Fibroblast of peridontal ligament (primary cell): ENCODE measurements around the gene SVIL.
"Not testable (repeated sequence)": the region's sequence is repeated elsewhere in the genome, so short reads cannot be mapped to it uniquely, and the experiment has no call there.

ENCODE experiments used
- DNase-seq: peaks from one replicate; pipeline ENCODE4 v3.0.0-alpha.2; 2010; ENCODE audit errors: extremely low read depth

Gene SVIL

DNA sequence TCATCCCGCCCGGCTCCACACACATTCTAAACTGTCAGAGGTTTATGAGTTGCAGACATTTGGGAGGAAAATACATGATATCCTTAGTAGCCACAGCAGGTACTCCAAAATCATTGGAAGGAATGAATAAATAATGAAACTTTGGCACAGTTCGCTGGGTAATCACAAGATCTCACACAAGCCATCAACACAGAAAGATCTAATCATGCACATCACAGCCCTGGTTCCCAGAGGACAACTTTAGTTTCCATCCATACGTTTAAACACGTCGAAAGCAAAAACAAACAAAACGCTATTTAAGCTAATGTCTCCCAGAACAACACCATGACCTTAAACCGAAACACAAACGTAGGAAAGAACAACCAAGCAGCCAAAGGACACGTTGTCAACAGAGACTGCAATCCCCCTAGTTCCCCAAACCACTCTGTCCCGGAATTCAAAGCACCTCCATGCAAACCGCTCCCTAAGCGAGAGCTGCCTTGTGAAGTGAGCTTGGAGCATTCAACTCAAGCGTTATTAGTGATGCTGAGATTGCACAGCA is 12.3 kb downstream of the SVIL start:
- DNase-seq: no peak

DNA sequence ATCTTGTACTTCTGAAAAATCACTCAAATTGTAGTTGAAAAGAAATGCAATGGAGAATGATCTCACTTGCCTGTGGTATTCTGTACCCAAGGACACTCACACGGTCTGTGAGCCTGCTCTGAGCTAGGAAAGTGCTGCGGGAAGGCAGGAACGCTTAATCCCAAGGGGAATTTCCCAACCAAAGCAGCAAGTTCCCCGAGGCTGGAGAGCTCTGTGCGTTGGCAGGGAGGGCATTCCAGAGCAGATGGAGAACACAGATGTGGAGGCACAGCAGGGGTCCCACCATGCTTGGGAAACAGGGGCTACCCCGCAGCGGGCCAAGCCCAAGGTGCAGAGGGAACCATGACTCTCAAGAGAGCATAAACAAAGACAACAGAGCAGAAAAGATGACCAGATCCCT is 13.6 kb downstream of the SVIL start:
- peak; percentile 83 for DNase-seq

DNA sequence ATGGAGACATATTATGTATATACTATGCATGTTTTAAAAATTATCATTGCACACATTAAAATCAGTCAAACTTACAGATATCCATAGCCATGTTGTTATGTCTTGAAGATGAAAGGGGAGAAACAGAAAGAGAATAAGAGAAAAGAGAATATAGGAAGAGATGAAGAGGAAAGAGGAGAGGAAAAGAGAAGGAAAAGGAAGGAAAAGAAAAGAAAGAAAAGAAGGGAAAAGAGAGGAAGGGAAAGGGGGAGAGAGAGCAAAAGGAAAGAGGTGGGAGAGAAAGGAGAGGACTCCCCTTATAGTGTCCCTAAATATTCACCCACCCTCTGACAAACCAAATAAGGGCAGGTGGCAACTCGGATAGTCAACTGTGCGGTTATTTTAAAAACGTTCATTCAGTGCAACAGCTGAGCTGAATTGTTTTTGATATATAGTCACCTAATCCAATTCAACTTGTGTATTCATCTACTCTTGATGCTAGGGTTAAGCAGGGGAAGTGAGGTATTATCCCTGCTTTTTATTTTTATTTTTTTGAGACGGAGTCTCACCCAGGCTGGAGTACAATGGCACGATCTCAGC is 14.6 kb downstream of the SVIL start:
- no peak for DNase-seq

DNA sequence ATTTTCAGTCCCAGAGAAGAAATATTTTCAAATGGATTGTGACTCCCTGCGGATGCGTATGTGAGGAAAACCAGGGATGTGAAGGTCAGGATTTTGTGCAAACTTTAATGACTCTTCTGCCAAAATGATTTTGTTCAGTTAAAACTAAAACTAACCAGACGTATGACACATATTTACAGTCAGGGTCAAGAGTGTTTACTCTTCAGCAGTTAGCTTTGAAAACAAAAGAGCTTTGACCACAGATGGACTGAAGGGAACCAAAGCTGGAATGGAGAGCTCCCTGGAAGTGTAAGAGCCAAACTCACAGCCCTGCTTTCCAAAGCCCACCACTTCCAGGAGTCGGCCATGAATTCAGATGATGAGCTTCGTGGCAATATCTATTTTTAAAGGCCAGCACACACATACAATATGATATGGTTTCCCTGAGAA is 15.5 kb downstream of the SVIL start:
- peak; percentile 79 for DNase-seq

DNA sequence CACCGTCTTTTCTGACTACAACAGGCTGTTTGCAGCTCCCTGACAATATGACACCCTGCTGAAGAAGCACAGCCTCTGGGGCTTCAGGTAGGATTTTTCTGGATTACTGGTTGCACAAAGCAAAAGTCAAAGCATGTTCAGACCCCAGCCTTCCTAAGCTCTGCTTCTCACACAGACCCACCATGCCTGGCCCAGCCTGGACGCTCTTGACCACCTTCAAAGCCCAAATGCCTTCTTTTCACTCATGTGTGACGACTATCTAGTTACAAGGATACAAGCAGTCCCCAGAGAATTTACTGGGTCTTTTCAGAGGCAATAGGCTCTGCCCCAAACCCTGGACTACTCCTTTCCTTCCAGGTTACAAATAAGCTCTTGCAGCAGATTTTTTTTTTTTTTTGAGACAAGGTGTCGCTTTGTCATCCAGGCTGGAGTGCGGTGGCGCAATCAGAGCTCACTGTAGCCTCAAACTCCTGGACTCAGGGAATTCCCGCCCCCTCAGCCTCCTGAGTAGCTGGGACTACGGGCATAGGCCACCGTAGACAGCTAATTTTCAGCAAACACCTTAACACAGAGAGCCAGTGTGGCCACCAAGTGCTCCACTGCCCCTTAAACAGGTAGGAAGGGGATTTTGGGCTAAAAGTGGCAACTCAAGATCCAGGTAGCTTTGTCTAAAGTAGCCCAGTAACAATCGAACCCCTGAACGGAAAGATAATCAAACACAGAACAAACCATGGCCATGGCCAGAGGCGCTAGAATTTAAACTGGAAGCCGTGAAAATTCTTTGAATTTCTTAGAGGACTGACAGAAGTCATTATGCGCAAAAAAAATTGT is 16.2 kb downstream of the SVIL start:
- no peak for DNase-seq

DNA sequence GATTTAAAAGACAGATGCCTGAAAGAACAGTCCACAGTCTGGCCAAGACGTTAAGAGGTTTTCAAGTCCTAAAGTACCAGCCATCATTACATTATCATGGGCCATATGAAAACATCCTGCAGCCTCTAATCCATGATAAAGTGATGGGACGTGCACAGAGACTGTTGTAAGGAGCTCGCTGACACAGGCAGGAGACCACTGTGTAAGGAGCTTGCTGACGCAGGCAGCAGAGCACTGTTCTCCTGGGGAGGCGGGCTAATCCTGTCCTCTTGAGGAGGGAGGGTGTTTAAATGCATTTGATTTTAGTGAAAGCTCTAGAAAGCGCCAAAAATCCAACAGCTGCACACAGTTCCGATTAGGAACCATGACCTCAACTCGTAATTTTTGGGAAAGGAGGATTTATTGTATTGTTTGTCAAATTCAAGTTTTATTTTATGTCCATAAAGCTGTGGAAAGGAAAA is 16.9 kb downstream of the SVIL start:
- DNase-seq: no peak

DNA sequence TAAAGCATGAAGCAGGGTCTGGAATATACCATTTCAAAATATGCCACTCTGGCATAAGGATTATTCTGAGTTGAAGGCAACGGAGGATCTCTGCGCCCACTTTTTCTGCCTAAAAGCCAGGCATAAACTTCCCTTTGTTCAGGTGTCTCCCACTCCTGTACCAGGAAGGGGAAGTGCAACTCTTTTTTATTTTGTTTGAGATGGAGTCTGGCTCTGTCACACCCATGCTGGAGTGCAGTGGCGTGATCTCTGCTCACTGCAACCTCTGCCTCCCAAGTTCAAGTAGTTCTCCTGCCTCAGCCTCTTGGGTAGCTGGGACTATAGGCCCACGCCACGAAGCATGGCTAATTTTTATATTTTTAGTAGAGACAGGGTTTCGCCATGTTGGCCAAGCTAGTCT is 18.2 kb downstream of the SVIL start:
- no peak for DNase-seq

DNA sequence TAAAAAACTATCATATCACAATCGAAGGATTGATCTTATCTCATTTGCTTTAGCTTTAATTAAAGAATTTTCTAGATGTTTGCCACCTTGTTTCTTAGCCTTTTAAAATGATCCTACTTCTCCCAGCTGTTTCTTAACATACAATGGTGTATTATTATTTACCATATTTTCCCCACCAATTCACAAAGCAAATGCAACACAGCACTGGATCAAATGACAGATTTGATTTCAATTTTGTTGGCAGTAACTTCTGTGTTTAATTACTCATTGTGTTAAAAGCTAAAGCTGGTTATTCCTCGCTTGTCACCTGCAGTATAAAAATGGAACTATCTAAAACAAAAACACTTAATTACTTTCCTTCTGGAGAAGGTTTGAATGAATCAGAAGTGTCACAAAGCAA is 19.6 kb downstream of the SVIL start:
- no peak for DNase-seq

DNA sequence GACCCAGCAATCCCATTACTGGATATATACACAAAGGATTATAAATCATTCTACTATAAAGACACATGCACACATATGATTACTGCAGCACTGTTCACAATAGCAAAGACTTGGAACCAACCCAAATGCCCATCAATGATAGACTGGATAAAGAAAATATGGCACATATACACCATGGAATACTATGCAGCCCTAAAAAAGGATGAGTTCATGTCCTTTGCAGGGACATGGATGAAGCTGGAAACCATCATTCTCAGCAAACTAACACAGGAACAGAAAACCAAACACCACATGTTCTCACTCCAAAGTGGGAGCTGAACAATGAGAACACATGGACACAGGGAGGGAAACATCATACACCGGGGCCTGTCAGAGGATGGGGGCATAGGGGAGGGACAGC is 20.5 kb downstream of the SVIL start:
- DNase-seq: not testable (repeated sequence)

DNA sequence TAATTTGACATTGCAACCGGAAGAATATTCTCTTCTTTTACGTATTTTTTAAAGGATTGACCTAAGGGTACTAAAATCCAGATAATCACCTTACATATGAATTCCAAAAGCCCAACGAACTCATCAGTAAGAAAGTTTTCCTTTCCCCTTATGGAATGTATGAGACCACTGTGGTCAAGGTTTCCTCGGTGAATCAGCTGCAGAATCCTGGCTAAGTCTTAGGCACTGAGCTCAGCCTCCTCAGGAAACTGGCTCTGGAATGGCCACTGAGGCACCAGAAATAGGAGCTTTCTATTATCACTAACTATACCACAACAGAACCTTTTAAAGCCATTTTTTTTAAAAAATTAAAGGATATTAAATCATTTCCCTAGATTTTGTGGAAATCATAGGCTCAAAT is 21.0 kb downstream of the SVIL start:
- DNase-seq: no peak

DNA sequence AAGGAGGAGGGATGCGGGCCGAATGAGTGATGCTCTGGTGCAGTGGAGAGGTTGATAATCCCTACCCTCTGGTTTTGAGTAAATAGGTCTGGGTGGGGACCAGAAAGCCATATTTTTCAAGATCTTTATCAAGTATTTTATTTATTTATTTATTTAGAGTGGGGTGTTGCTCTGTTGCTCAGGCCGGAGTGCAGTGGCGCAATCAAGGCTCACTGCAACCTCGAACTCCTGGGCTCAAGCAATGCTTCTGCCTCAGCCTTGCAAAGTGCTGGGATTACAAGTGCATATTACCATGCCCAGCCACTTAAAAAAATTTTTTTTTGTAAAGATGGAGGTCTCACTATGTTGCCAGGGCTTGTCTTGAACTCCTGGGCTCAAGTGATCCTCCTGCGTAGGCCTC is 21.6 kb downstream of the SVIL start:
- DNase-seq: no peak

DNA sequence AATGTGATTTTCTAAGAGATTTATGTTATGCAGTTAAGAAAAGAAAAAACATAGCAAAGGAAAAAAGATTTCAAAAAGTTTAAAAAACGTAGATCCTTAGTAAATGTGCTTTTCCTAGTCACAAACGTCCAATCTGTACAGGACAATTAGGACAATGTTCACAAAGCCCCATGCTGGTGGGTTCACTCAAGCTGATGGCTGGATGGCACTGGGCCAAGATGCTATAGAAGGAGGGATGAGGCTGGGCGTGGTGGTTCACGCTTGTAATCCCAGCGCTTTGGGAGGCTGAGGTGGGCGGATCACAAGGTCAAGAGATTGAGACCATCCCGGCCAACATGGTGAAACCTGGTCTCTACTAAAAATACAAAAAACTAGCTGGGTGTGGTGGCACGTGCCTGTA is 22.1 kb downstream of the SVIL start:
- no peak for DNase-seq

DNA sequence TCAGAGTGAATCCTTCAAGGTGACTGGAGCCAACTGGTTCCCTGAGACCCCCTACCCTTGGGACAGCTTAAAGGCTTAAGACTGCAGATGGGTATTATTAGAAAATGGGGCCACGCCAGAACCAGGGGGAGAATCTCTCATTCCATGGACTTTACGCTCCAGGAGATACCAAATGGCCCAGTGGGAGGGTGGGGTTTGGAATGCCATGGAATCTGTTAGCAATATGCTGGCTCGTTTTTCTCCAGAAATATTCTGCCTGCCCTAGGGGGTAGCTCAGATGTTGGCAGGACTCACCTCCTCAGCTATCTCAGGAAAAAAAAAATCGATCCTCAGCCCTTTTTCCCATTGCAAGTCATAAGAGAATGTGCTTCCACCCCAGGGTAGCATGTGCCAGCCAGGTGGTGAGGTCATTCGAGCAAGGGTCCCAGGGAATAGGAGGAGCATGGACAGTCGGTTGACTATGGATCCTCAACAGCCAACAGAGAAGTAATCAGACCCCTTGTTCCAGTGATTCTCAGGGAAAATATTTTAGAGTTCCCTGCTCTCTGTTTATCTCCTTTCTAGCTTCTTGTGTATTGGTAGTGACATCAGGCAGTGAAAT is 22.9 kb downstream of the SVIL start:
- DNase-seq: no peak

DNA sequence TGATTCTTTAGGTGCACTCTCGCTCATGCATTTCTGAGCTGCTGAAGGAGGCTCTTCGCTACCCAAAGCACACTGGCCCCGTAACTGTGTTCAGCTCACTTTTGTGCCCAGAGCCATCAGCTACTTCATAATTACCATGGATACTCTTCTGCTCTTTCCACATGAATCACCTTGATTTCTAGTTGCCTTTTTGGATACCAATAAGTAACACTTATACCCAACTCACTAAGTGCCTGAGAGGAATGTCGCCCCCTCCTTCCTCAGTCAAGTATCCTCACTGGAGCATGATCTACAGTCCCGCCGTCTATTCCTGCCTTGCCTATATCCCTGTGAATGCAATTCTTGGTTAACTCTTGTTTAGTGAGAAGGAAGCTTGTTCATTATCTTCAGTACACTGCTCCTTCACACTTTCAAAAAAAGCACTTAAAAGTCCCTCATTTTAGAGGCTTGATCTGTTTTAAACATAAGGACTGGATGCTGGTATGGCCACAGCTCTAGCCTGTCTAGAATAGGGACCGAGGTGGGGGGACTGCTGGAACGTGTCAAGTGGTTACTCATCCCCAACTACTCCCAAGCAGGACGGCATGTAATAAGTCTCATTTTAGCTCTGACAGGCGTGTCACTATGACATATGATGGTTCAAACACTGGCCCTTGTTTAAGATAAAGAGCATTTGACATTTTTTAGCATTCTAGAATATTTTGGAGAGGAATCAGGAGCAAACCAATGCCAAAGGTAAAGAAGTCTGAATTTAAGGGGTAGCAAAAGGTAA is 23.7 kb downstream of the SVIL start:
- DNase-seq: no peak

DNA sequence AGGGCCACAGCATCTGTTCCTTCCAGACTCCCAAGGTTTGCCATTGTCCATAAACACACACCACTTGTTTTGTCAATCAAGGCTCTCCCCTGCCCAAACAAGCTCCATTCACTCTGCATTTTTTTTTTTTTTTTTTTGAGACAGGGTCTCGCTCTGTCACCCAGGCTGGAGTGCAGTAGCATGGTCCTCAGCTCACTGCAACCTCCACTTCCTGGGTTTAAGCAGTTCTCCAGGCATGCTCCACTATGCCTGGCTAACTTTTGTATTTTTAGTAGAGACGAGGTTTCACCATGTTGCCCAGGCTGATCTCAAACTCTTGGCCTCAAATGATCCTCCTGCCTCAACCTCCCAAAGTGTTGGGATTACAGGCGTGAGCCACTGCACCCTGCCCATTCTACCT is 24.4 kb downstream of the SVIL start:
- DNase-seq: not testable (repeated sequence)

DNA sequence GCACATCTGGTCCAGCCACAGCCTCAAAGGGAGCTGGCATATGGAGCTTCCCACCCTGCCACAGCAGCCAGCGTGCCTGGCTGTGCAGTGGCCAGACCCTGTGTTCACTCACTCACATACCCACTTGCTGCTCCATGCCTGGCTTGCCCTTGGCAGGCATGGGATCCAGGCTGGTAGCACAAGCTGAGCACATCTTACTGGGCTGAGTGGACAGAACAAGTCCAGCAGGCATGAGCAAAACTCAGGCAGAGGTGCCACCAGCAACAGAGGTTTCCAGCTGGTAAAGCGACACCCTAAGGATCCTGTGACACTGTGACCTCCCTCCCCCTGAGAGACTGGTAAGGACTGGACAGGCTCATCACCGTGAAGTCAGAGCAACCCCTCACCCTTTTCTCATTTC is 25.1 kb downstream of the SVIL start:
- no peak for DNase-seq

DNA sequence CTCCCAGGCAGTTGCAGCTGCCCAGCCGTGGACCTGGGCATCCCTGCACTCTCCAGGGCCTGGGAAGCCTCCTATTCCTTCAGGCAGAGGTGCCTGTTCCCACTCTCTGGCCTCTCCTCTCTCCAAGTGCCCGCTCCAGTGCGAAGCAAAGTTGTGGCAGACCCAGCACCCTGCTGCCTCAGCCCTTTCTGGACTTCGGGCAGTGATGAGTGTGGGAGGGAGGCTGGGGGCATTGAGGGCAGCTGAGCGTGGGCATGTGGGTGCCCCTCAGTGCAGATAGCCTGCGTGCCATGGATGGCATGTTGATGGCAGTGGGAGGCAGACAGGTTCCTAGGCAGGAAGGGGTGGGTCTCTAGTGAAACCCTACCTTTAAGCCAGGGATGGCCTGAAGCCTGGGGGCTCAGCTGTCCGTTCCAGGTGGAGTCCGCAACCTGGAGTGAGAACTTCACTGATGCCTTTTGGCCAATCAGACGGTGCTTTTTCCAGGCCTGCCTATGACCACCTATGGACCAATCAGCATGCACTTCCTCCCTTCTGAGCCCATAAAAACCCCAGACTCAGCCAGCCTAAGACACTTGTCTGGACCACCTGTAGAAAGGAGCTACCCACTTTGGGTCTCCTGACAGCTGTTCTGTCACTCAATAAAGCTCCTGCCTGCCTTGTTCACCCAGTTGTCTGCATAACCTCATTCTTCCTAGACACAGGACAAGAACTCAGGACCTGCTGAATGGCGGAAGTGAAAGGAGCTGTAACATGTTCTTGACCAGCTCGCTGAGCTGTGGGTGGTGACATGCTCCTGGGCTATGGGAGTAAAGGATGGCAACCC is 26.1 kb downstream of the SVIL start:
- no peak for DNase-seq

DNA sequence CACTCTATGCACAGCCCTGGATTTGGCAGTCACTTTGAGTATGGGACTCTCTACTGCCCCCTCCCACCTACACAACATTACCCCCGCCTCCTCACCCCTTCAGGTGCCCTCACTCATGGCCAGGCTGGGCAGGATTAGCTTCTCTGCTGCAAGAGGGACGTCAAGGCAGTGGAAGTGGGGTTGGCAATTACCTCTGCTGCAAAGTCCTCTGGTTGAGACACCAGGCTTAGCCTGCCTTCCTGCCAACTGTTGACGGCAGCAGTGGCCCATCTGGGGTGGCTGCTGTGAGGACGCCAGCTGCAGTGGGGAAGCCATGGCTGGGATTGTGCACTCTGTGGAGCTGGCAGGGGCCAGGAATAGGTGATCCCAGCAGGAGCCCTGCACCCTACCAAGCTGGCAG is 26.7 kb downstream of the SVIL start:
- DNase-seq: no peak

DNA sequence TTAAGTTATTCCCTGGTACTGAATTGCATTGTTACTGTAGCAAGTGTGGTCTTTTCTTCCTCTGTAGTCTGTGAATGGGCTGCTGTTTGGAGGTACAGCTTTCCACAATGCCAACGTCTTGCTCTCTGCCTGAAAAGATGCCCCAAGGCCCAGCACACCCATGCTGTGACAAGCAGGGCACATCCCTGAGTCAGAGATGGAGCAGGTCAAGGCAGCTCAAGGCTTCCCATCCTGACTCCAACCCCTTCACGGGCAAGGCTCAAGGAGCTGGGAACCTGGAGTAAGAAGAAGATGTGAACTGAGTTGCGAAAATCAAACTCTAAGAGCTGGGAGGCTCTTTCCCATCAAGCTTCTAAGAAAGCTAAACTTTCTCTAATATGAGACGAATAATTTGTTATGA is 27.2 kb downstream of the SVIL start:
- DNase-seq: no peak

DNA sequence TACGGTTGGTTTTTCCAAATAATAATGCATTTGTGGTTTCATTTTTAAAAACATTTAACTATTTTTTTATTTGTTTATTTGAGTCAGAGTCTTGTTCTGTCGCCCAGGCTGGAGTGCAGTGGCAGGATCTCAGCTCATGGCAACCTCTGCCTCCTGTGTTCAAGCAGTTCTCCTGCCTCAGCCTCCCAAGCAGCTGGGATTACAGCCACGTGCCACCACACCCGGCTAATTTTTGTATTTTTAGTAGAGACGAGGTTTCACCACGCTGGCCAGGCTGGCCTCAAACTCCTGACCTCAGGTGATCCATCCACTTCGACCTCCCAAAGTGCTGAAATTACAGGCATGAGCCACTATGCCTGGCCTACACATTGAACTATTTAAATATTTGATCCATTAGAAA is 28.1 kb downstream of the SVIL start:
- not testable (repeated sequence) for DNase-seq

DNA sequence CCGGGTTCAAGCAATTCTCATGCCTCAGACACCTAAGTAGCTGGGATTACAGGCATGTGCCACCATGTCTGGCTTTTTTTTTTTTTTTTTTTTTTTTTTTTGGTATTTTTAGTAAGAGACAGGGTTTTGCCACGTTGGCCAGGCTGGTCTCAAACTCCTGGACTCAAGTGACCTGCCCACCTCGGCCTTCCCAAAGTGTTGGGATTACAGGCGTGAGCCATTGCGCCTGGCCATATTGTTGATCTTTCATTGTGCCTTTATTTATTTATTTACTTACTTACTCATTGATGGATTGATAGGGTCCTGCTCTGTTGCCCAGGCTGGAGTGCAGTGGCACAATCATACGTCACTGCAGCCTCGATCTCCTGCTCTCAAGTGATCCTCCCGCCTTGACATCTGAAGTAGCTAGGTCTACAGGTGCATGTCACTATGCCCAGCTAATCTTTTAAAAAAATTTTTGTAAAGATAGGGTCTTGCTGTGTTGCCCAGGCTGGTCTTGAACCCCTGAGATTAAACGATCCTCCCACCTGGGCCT is 30.4 kb downstream of the SVIL start:
- no peak for DNase-seq
